Right lobe of liver (tissue), 4 donors: ENCODE data around the gene BCLAF1.

ENCODE experiments used
- CTCF ChIP-seq, 4 donors: fragments of 200-600 bp in 3 of 4; fragments of 450-650 bp in 1 of 4; IDR thresholded peaks; one replicate each; pipeline versions ENCODE4 v1.5.1 to v1.8.0; 2016 to 2022; ENCODE audit warnings: antibody characterized with exemption in 4 of 4, mild to moderate bottlenecking in 2 of 4
- POLR2A ChIP-seq: fragments of 450-650 bp; IDR thresholded peaks from one replicate; pipeline ENCODE4 v1.6.1; 2017; ENCODE audit warnings: antibody characterized with exemption, mild to moderate bottlenecking
- donor health status: DM: no; HTN: no; CAD: no.
- donor health status: DM: no; HTN: no; CAD: no.
- donor health status: DM: no; HTN: yes; CAD: no.

DNA sequence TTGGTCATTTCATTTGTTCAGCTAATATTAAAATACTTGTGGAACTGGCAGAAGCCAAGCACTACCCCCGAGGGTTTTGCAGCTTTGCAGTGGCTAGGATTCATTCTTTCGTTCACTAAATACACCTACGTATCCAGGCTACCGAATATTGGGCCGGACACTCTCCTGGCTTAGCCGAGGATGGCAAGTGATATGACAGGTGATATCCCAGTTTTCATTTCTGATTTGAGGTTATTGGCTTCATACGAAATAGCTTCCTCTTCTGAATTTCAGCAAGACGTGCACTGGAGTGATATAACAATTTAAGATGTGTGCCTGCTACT, 39.0 kb downstream of the BCLAF1 start:
- TF ChIP-seq CTCF (IDR thresholded peaks at IDR 0.05) (no peak), POLR2A (no peak)
